Stimulated activated CD4-positive, alpha-beta T cell treated with anti-CD3 and anti-CD28 coated beads, Interleukin-4, amount 100 ng/mL, for 1 hour (primary cell): ENCODE measurements around the gene COLEC11.
"Not testable (repeated sequence)": the region's sequence is repeated elsewhere in the genome, so short reads cannot be mapped to it uniquely, and the experiment has no call there.

Experiments used
- DNase-seq: peaks from one replicate; pipeline ENCODE4 v3.0.0-alpha.2; 2020

Gene COLEC11

DNA sequence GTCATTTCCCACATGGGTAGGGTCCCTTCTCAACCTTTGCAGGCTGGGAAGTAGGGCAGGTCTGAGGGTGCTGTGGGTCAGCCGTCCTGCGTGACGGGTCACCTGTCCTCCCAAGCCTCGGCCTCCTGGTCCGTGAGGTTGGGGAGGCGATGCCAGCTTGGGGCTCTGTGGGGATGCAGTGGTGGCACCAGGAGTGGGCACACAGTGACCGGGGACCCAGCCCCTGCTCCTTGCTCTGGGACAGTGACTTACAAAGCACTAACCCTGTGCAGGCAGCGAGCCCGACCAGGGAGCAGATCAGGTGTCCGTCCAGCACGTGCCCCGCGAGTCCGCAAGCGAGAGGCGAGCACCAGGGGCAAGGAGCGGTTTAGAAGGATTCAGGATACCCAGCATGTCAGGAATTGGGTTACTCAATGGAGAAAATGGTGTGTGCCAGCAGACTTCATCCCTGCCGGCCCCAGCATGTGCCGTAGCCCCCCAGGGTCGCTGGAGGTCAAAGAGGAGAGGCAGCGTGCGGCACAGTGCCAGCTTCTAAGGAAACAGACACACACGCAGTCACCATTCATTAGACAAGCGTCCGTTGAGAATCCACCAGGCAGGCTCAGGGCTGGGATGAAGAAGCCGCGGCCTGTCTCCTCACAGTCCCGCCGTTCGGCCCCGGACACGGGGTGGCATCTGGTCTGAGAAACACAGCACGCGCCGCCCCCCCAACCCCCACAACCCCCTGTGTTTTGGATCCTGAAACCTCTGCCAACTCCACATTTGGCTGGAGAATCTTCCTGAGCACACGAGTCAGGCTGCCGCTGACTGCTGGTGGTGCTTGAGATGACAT is 11.7 kb downstream of the COLEC11 start:
- DNase-seq = no peak

DNA sequence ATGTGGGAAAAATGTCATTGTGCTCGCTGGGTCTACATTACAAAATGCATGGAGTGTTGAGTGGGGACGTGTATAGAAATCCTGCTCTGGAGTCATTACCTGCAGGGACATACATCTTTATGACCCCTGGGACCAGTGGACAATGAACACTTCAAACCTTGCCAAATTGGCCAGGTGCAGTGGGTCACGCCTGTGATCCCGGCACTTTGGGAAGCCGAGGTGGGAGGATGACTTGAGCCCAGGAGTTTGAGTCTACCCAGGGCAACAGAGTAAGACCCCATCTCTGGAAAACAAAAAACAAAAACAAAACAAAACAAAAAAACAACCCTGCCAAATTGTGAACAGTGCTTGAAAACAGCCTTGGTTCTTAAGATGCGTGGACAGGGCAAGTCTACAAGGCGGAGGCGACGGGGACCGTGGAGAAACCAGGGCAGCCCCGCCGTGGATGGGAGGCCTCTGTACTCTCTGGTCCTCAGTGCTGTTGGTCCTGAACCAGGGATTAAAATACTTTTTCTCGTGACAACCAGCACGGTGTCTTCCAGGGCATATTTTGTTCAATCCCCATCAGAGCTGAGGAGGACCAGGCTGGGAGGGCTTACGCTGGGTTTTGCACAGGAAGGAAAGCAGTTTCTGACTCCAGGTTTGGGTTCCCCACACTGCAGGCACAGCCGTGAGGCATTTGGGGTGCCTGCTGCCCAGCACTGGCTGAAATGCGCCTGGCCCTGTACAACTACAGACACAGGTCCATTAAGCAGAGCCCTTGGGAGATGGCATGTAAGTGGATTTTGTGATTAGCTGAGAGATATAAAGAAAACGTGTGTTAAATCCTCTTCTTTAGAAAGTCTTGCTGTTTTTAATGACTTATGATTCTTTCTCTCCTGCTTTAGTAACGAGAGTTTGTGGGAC is 13.7 kb downstream of the COLEC11 start:
- DNase-seq = no peak

DNA sequence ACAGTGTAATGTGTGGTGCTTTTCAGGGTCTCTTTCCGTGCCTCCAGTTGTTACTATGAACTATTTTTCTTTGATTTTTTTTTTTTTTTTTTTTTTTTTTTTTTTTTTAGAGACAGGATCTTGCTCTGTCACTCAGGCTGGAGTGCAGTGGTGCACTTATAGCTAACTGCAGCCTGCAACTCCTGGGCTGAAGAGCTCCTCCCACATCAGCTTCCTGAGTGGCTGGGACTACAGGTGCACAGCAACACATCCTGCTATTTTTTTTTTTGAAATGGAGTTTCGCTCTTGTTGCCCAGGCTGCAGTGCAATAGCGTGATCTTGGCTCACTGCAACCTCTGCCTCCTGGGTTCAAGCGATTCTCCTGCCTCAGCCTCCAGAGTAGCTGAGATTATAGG is 14.4 kb downstream of the COLEC11 start:
- not testable (repeated sequence) for DNase-seq

DNA sequence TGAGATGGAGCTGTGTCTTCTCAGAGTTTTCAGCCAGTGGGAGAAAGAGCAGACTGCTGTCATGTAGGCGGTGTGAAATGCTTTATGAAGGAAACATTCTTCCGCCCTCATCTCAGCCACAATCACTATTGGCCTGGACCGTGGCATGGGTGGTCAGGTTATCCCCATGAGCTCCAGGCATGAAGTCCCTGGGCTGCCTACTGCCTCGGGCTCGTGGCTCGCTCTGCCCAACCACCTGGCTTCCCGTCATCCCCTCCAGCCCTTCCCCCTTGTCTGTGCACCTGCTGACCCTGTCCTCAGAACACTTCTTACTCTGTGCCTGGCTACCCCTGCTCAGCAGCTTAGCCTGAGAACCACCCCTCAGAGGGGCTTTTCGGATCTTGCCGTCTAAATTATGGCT is 15.5 kb downstream of the COLEC11 start:
- DNase-seq = no peak

DNA sequence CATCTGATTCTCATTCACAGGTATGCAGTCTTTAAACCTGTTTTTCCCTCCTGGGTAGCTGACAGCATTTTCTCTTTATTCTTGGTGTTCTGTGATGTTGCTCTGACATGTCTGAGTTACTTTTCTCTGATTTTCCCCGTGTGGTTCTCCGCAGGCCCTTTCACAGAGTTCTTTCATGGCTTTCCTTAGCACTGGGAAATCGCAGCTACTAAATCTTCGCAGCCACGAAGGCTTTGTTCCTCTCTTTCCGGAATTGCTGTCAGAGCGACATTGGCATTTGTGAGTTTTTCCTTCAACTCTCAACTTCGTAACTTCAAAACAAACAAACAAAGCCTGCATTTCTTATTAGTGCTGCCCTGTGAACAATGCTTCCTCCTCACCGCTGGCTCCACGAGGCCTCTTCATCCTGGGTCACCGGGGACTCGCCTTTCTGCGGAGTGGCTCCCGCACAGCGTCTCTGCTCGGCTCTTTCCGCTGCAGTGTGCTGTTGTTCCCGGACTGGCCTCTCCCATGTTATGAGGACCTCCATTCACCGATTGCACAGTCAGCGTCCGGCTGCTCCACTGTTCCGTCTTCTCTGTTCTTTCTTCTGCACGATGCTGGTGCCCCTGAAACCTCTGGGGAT is 16.1 kb downstream of the COLEC11 start:
- no peak for DNase-seq

DNA sequence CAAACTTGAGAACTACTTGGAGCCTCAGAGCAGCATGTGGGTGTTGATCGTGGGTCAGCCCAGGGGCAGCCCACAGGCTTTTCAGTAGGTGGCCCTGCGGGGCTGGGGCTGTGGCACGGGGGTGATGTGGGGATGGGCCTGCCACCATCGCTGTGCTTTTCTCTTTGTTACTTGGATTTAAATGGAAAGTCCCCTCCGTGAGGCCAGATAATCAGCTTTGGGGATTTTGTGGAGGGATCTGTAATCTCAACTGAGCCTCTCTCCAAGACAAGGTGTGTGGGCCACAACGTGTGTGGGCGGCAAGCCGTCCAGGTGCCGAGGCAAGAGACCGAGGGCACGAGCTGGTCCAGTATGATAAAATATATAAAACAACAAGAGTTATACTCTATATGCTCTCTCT is 16.7 kb downstream of the COLEC11 start:
- no peak for DNase-seq

DNA sequence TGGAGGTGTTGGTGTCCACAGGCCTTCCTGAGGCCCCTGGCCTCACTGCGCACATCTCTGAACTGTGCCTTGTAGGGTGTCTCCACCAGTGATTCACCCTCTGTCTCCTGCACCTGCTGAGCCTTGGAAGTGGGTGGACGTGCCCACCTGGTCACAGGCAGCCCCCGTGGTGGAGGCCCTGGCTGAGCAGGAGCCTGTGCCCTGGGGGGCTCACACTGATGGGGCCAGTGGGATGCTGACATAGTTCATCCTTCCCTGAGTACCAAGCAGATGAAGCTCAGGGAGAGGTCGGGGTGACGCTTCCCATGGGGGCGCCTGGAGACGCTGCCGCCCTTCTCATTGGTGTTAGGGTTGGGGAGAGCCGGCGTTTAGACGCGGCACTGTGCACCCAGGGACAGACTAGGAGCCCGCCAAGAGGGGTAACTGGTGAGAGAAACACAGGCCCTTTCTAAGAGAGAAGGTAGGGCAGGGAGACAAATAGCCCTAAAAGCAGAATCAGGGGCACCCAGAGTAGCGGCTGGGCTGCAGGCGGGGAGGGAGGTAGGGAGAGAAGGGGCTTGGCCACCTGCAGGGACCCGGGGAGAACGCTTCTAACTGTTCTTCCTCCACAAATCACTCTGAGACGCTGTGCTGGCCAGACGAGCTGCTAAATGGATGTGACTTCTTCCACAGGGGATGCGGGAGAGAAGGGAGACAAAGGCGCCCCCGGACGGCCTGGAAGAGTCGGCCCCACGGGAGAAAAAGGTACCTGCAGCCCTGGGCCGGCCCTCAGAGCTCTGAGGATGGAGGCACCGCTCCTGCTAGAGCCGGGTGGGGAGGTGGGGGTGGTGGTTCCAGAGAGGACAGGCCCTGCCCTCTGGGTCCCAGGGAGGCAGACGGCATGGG is 18.0 kb downstream of the COLEC11 start:
- no peak for DNase-seq

DNA sequence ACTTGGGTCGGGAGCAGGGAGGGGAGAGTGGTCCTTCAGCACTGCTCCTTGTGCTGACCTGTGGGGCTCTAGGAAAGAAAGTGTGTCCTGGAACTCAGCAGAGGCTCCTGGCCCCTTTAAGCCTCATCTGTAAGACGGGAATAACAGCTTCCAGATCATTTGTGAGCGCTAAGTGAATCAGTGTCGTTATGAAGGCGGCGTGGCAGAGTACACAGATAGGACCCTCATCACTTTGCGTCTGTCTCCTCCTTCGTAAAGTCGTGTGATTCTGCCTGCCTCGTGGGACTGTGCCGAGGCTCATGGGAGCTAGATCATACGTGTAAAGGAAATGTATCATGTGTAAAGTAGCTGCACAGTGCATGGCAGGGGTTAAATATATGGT is 18.6 kb downstream of the COLEC11 start:
- no peak for DNase-seq

DNA sequence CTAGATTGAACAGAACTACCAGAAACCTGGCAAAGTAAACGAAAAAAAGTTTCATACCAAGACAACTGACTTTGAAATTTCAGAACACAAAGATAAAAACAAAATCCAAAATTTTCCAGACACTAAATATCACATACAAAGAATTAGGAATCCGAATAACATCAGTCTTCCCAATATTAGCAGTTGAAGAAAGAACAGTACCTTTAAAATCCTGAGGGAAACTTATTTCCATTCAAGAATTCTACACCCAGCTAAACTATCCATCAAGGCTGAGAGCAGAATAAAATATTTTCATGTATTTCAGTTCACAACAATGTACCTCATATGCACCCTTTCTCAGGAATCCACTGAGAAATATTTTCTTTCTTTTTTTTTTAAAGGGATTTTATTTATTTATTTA is 19.8 kb downstream of the COLEC11 start:
- not testable (repeated sequence) for DNase-seq

DNA sequence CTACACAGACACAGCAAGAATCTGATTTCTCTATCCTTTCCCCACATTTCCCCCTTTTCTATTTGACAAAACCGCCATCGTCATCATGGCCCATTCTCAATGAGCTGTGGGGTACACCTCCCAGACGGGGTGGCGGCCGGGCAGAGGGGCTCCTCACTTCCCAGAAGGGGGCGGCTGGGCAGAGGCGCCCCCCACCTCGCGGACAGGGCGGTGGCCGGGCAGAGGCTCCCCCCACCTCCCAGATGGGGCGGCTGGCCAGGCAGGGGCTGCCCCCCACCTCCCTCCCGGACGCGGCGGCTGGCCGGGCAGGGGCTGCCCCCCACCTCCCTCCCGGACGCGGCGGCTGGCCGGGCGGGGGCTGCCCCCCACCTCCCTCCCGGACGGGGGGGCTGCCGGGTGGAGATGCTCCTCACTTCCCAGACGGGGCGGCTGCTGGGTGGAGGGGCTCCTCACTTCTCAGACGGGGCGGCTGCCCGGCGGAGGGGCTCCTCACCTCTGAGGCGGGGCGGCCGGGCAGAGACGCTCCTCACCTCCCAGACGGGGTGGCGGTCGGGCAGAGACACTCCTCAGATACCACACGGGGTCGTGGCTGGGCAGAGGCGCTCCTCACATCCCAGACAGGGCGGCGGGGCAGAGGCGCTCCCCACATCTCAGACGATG is 20.8 kb downstream of the COLEC11 start:
- not testable (repeated sequence) for DNase-seq

DNA sequence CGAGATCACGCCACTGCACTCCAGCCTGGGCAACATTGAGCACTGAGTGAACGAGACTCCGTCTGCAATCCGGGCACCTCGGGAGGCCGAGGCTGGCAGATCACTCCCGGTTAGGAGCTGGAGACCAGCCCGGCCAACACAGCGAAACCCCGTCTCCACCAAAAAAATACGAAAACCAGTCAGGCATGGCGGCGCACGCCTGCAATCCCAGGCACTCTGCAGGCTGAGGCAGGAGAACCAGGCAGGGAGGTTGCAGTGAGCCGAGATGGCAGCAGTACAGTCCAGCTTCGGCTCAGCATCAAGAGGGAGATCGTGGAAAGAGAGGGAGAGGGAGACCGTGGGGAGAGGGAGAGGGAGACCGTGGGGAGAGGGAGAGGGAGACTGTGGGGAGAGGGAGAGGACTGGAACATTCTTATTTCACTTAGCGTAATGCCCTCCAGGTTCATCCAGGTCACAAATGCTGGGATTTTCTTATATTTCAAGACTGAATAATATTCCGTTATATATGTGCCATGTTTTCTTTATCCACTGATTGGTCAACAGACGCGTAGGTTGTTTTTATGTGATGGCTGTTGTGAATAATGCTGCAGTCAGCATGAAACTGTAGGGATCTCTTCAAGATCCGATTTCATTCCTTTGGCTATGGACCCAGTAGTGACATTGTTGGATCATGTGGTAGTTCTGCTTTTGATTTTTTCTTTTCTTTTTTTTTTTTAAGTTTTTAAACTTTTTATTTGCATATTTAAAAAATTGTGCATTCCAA is 21.7 kb downstream of the COLEC11 start:
- not testable (repeated sequence) for DNase-seq

DNA sequence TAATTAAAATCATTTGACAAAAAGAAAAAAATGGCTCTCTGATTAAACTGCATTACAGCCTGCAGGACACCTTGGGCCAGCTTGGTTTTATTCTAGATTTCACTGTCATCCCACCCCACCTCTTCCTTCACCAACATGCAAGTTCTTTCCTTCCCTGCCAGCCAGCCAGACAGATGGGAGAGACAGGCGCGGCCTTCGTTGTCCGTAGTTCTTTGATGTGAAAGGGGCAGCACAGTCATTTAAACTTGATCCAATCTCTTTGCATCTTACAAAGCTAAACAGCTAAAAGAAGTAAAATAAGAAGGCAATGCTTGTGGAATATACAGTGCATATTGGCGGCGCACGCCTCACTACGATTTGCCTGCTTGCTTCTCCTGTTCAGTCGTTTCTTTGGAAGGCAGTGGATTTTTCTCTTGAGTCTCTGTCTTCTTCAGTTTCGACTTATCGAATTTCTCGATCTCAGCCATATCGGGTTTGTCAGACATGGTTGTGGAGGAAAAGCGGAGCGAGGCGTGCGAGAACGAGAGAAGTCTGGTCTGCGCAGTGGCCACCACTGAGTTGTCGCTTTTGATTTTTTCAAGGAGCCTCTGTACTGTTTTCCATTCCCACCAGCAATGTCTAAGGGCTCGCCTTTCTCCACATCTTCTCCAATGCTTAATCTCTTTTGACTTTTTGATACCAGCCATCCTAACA is 22.4 kb downstream of the COLEC11 start:
- no peak for DNase-seq

DNA sequence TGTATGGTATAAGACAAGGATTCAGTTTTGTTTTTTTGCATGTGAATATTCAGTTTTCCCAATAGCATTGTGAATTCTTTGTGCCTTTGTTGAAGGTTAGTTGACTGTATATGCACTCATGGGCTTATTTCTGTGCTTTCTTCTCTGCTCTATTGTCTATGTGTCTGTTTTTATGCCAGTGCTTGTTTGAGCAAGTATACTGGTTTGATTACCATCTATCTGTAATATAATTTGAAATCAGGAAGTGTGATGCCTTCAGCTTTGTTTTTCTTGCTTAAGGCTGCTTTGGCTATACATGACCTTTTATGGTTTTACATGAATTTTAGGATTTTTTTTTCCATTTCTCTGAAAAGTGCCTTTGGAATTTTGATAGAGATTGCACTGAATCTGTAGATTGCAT is 23.5 kb downstream of the COLEC11 start:
- no peak for DNase-seq

DNA sequence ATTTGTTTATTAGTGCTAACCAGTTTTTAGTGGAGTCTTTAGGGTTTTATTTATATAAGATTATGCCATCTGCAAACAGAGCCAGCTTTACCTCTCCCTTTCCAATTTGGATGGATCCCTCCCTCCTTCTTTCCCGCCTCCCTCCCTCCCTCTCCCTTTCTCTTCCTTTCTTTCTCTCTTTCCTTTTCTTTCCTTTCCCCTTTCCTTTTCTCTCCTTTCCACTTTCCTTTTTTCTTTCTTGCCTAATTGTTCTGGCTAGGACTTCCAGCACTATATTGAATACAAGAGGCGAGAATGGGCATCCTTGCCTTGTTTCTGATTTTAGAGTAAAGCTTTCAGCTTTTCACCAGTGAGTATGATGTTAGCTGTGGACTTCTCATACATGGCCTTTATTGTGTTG is 24.1 kb downstream of the COLEC11 start:
- DNase-seq = no peak

DNA sequence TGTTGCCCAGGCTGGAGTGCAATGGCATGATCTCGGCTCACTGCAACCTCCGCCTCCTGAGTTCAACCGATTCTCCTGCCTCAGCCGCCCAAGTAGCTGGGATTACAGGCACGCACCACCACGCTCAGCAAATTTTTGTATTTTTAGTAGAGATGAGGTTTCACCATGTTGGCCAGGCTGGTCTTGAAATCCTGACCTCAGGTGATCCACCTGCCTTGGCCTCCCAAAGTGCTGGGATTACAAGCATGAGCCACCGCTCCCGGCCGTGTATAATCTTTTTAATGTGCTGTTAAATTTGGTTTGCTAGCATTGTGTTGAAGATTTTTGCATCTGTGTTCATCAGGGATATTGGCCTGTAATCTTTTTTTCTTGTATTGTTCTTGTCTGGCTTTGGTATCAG is 24.7 kb downstream of the COLEC11 start:
- not testable (repeated sequence) for DNase-seq

DNA sequence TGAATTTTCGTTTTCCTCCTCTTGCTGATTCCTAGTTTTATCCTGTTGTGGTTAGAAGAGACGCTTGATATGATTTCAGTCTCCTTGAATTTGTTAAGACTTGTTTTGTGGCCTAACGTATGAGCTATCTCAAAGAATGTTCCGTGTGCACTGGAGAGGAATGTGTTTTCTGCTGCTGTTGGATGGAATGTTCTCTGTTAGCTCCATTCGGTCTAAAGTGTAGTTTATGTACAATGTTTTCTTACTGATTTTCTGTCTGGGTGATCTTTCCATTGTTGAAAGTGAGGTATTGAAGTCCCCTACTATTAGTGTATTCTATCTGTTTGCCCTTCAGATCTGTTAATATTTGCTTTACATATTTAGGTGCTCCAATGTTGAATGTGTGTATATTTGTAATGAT is 25.9 kb downstream of the COLEC11 start:
- no peak for DNase-seq

DNA sequence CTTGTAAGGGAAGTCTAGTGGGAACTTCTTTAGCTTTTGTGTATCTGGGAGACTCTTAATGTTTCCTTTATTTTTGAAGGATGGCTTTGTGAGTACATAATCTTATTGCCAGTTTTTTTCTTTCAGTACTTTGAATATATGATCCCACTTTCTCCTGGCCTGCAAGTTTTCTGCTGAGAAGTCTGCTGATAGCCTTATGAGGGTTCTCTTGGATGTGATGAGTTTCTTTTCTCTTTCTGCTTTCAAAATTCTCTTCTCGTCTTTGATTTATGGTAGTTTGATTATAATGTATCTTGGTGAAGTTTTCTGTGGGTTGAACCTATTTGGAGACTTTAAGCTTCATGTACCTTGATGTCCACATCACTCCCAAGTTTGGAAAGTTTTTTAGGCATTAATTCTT is 28.1 kb downstream of the COLEC11 start:
- DNase-seq = no peak

DNA sequence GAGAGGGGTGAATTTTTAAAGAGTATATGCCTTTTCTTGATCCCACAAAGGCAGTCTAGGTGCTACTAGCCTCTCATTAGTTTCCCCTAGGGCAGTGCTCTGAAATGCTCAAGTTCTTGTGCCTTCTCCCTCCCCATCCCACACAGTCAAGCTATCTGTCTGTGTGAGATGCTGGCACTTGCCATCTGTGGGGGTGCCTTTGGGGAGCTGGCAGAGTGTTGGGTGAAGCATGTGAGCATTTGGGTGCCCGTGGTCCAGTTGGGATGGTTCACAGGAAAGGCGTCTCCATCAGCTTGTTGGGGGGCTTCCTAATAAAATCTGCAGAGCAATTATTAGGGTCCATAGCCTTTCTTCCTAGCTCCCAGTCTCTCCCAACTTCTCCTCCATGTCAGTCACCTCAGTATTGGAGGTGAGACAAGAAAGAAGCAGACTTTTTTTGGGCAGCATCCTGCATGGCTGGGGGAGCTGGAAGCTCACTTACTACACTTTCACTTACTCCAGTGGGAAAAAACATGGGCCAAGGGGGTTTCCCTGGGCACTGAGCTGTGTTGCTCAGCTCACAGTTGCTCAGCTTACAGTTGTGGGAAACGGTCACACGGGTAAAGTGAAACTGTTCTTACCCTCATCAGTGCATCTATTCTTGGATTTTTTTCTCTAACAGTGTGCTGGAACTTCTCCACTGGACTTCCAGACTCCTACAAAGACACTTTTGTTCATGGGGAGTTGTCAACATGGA is 29.3 kb downstream of the COLEC11 start:
- no peak for DNase-seq

DNA sequence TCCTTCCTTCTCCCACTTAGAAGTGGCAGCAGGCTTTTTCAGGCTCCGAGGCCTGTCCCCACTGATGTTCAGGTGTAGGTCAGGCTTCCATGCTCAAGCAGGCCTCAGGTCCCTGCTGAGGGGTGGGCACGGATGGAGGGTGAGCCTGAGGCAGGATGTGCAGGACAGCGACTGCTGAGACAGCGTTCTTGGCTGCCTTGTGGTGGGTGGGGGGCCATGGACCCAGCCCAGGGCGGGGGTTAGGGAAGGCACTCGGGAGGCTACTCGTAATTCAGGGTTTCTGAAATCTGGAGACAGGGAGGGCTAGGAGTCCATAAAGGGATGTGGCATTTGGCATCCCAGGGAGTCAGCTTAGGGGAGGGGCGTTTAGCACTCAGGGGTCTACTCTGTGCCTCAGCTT is 30.3 kb downstream of the COLEC11 start:
- DNase-seq = no peak
